GM12891 (cell line): ENCODE measurements around the gene CCDC158.

Source experiments
- DNase-seq: peaks from one replicate; pipeline ENCODE4 v3.0.0; 2011; ENCODE audit warnings: low spot score; ENCODE audit not compliant: insufficient read length
- FAIRE-seq: peaks from 2 replicates; lab custom pipeline; 2011; peaks lifted over from hg19 to GRCh38; lab: Jason Lieb, UNC
- PAX5 ChIP-seq: IDR thresholded peaks from 2 replicates; pipeline ENCODE4 v1.6.1; 2011; ENCODE audit warnings: low read length, moderate library complexity, mild to moderate bottlenecking; ENCODE audit not compliant: insufficient read depth, severe bottlenecking
- POLR2A ChIP-seq: IDR thresholded peaks from 2 replicates; pipeline ENCODE4 v1.6.1; 2011; ENCODE audit warnings: low read depth, low read length, control low read depth
- POLR2AphosphoS5 ChIP-seq: IDR thresholded peaks from 2 replicates; pipeline ENCODE4 v1.6.1; 2011; ENCODE audit warnings: low read depth, low read length, control low read depth
- POU2F2 ChIP-seq: IDR thresholded peaks from 2 replicates; pipeline ENCODE4 v1.6.1; 2011; ENCODE audit warnings: low read depth, mild to moderate bottlenecking, control low read depth, low read length, moderate library complexity
- SPI1 ChIP-seq: IDR thresholded peaks from 2 replicates; pipeline ENCODE4 v1.6.1; 2011; ENCODE audit warnings: low read depth, low read length, control low read depth
- TAF1 ChIP-seq: IDR thresholded peaks from 2 replicates; pipeline ENCODE4 v1.6.1; 2011; ENCODE audit warnings: low read depth, low read length, control low read depth

Gene CCDC158

GRCh38 chr4:76386566-76387305, 34.2 kb downstream of the CCDC158 start:
- TF ChIP-seq POLR2AphosphoS5 (no peak), POU2F2 (no peak), PAX5 (no peak)
- FAIRE-seq (no peak), DNase-seq (no peak)

GRCh38 chr4:76385974-76386373, 35.0 kb downstream of the CCDC158 start:
- TF ChIP-seq TAF1: no peak
- TF ChIP-seq PAX5: no peak
- TF ChIP-seq POLR2AphosphoS5: no peak
- TF ChIP-seq POLR2A: no peak
- no peak for DNase-seq
- no peak for FAIRE-seq

- no peak for TF ChIP-seq TAF1
- TF ChIP-seq SPI1: no peak
- no peak for TF ChIP-seq POLR2AphosphoS5
- TF ChIP-seq POU2F2: no peak
- TF ChIP-seq PAX5: no peak
- TF ChIP-seq POLR2A: no peak
- DNase-seq (no peak), FAIRE-seq (no peak)
Measured at GRCh38 chr4:76384052-76384451, 36.9 kb downstream of the CCDC158 start.

- FAIRE-seq (no peak), DNase-seq (no peak)
- no peak for TF ChIP-seq PAX5
- no peak for TF ChIP-seq TAF1
- TF ChIP-seq POLR2AphosphoS5: no peak
- no peak for TF ChIP-seq SPI1
- TF ChIP-seq POU2F2: no peak
- TF ChIP-seq POLR2A: no peak
Measured at GRCh38 chr4:76383001-76383400, 37.9 kb downstream of the CCDC158 start.

- no peak for TF ChIP-seq TAF1
- TF ChIP-seq PAX5: no peak
- TF ChIP-seq POLR2AphosphoS5: no peak
- no peak for TF ChIP-seq SPI1
- no peak for TF ChIP-seq POLR2A
- TF ChIP-seq POU2F2: no peak
- no peak for DNase-seq
- FAIRE-seq: no peak
Measured at GRCh38 chr4:76381986-76382385, 39.0 kb downstream of the CCDC158 start.

- DNase-seq: no peak
- TF ChIP-seq POU2F2 (no peak), POLR2AphosphoS5 (no peak), PAX5 (no peak), SPI1 (no peak), TAF1 (no peak), POLR2A (no peak)
- FAIRE-seq: no peak
Measured at GRCh38 chr4:76380561-76380960, 40.4 kb downstream of the CCDC158 start.

GRCh38 chr4:76377911-76378310, 43.0 kb downstream of the CCDC158 start:
- DNase-seq: no peak
- TF ChIP-seq TAF1 (no peak), POLR2AphosphoS5 (no peak), POLR2A (no peak), SPI1 (no peak), PAX5 (no peak), POU2F2 (no peak)
- FAIRE-seq: peak; percentile 38

GRCh38 chr4:76377481-76377901, 43.5 kb downstream of the CCDC158 start:
- TF ChIP-seq PAX5: no peak
- no peak for TF ChIP-seq POLR2AphosphoS5
- no peak for TF ChIP-seq POU2F2
- FAIRE-seq (no peak), DNase-seq (no peak)

GRCh38 chr4:76376534-76376933, 44.4 kb downstream of the CCDC158 start:
- TF ChIP-seq POLR2A: no peak
- TF ChIP-seq POU2F2: no peak
- no peak for TF ChIP-seq POLR2AphosphoS5
- no peak for TF ChIP-seq PAX5
- no peak for TF ChIP-seq SPI1
- TF ChIP-seq TAF1: no peak
- DNase-seq (no peak), FAIRE-seq (no peak)

- FAIRE-seq (no peak), DNase-seq (no peak)
- TF ChIP-seq POLR2AphosphoS5 (no peak), POU2F2 (no peak), TAF1 (no peak), PAX5 (no peak), SPI1 (no peak), POLR2A (no peak)
Measured at GRCh38 chr4:76375703-76376102, 45.2 kb downstream of the CCDC158 start.

- FAIRE-seq: no peak
- DNase-seq: no peak
- no peak for TF ChIP-seq PAX5
- no peak for TF ChIP-seq SPI1
- no peak for TF ChIP-seq POLR2AphosphoS5
- no peak for TF ChIP-seq POU2F2
- TF ChIP-seq POLR2A: no peak
- TF ChIP-seq TAF1: no peak
Measured at GRCh38 chr4:76374798-76375197, 46.1 kb downstream of the CCDC158 start.
